ENCODE measurements around the gene LDLRAD4. TPM values are rescaled to one million over a fixed set of nuclear protein-coding genes. Genes with fewer than 3 reads are reported as not detected.

Gene LDLRAD4
- total RNA-seq, 4 donors from 2014 or later = 20.4 to 40.4 (median 35.3) TPM

GRCh38 chr18:13589316-13589715, 370.8 kb downstream of the LDLRAD4 start:
- no peaks in the 10 kb centered on the region for H3K9me3 ChIP-seq
- no peak for DNase-seq (ENCODE audit: extremely low spot score)
- H3K27ac ChIP-seq (replicated peaks in 1 of 4) = no peak overlapping the region
- no peaks in the 10 kb centered on the region for H3K36me3 ChIP-seq
- H3K4me1 ChIP-seq = peaks cover 12 to 16% (median 14%) of the 10 kb centered on the region in 4 donors
- intact Hi-C loops (cut with DNase I) = no loop called here
- H3K4me3 ChIP-seq = no peak overlapping the region
- TF ChIP-seq EP300 (IDR thresholded peaks at IDR 0.05) (no peak), POLR2A (IDR thresholded peaks at IDR 0.05; ENCODE audit: low read depth) (no peak)
- no peaks in the 10 kb centered on the region for H3K27me3 ChIP-seq
- 60% methylated on average over 1 of the region's 4 CpGs for WGBS

- no peak for DNase-seq (ENCODE audit: extremely low spot score)
- intact Hi-C loops (cut with DNase I) = no loop called here
- Histone ChIP-seq H3K27me3 (no peaks in the 10 kb centered on the region), H3K9me3 (no peaks in the 10 kb centered on the region), H3K4me3 (no peak overlapping the region), H3K4me1 (peaks cover 7 to 13% (median 12%) of the 10 kb centered on the region in 4 donors), H3K36me3 (no peaks in the 10 kb centered on the region), H3K27ac (replicated peaks in 1 of 4) (no peak overlapping the region)
- 87% methylated on average over 9 of the region's 9 CpGs for WGBS
- TF ChIP-seq POLR2AphosphoS5 (IDR thresholded peaks at IDR 0.05) (no peak), EP300 (IDR thresholded peaks at IDR 0.05) (no peak), POLR2A (IDR thresholded peaks at IDR 0.05; ENCODE audit: low read depth) (no peak), CTCF (IDR thresholded peaks at IDR 0.05) (no peak)
These were observed 371.4 kb downstream of the LDLRAD4 start for GRCh38 chr18:13589943-13590342.

- WGBS = 53% methylated on average over 3 of the region's 3 CpGs
- TF ChIP-seq POLR2AphosphoS5 (IDR thresholded peaks at IDR 0.05) (no peak), CTCF (IDR thresholded peaks at IDR 0.05) (no peak), POLR2A (IDR thresholded peaks at IDR 0.05; ENCODE audit: low read depth) (no peak), EP300 (IDR thresholded peaks at IDR 0.05) (no peak)
- no peak for DNase-seq (ENCODE audit: extremely low spot score)
- H3K4me3 ChIP-seq = no peak overlapping the region
- intact Hi-C loops (cut with DNase I) = no loop called here
- H3K9me3 ChIP-seq = peaks cover 0 to 19% (median 13%) of the 10 kb centered on the region in 4 donors
- H3K4me1 ChIP-seq = peaks cover 0 to 9% (median 8%) of the 10 kb centered on the region in 4 donors
- no peaks in the 10 kb centered on the region for H3K36me3 ChIP-seq
- H3K27ac ChIP-seq (replicated peaks in 1 of 4) = no peak overlapping the region
- H3K27me3 ChIP-seq = no peaks in the 10 kb centered on the region
These were observed 373.7 kb downstream of the LDLRAD4 start for GRCh38 chr18:13592246-13592645.

GRCh38 chr18:13594551-13594950, 376.0 kb downstream of the LDLRAD4 start:
- Histone ChIP-seq H3K4me1 (no peaks in the 10 kb centered on the region), H3K27ac (replicated peaks in 1 of 4) (no peak overlapping the region), H3K4me3 (no peak overlapping the region), H3K9me3 (peaks cover 0 to 34% (median 22%) of the 10 kb centered on the region in 4 donors), H3K27me3 (no peaks in the 10 kb centered on the region), H3K36me3 (no peaks in the 10 kb centered on the region)
- no peak for TF ChIP-seq POLR2AphosphoS5 (IDR thresholded peaks at IDR 0.05)
- TF ChIP-seq CTCF (IDR thresholded peaks at IDR 0.05) = no peak
- TF ChIP-seq EP300 (IDR thresholded peaks at IDR 0.05) = no peak
- no peak for TF ChIP-seq POLR2A (IDR thresholded peaks at IDR 0.05; ENCODE audit: low read depth)
- no peak for DNase-seq (ENCODE audit: extremely low spot score)
- intact Hi-C loops (cut with DNase I) = no loop called here
- 98% methylated on average over 2 of the region's 2 CpGs for WGBS

- no peaks in the 10 kb centered on the region for H3K36me3 ChIP-seq
- no peak overlapping the region for H3K27ac ChIP-seq (replicated peaks in 1 of 4)
- peaks cover 0 to 34% (median 22%) of the 10 kb centered on the region in 4 donors for H3K9me3 ChIP-seq
- H3K27me3 ChIP-seq = no peaks in the 10 kb centered on the region
- no peaks in the 10 kb centered on the region for H3K4me1 ChIP-seq
- no peak for TF ChIP-seq POLR2AphosphoS5 (IDR thresholded peaks at IDR 0.05)
- TF ChIP-seq EP300 (IDR thresholded peaks at IDR 0.05) = no peak
- DNase-seq (ENCODE audit: extremely low spot score) = no peak
- intact Hi-C loops (cut with DNase I) = no loop called here
- H3K4me3 ChIP-seq = no peak overlapping the region
These were observed 378.5 kb downstream of the LDLRAD4 start for GRCh38 chr18:13597068-13597467.

- no peaks in the 10 kb centered on the region for H3K36me3 ChIP-seq
- H3K4me1 ChIP-seq = no peaks in the 10 kb centered on the region
- WGBS = 88% methylated on average over 1 of the region's 2 CpGs
- H3K9me3 ChIP-seq = peaks cover 0 to 34% (median 22%) of the 10 kb centered on the region in 4 donors
- H3K27me3 ChIP-seq = no peaks in the 10 kb centered on the region
- DNase-seq (ENCODE audit: extremely low spot score) = no peak
- intact Hi-C loops (cut with DNase I) = no loop called here
- TF ChIP-seq CTCF (IDR thresholded peaks at IDR 0.05) (no peak), EP300 (IDR thresholded peaks at IDR 0.05) (no peak), POLR2A (IDR thresholded peaks at IDR 0.05; ENCODE audit: low read depth) (no peak), POLR2AphosphoS5 (IDR thresholded peaks at IDR 0.05) (no peak)
- no peak overlapping the region for H3K4me3 ChIP-seq
- no peak overlapping the region for H3K27ac ChIP-seq (replicated peaks in 1 of 4)
These were observed 380.0 kb downstream of the LDLRAD4 start for GRCh38 chr18:13598591-13598990.
